Measurements from ENCODE around the gene KRTDAP.

The KRTDAP gene

GRCh38 chr19:35458731-35459391 is 31.4 kb downstream of the KRTDAP start:
- peak in 1 of 2 donors; percentile 59 for DNase-seq
- H4K8ac ChIP-seq (ENCODE audit: low read depth, low read length): no peak overlapping the region
- H3K9ac ChIP-seq (ENCODE audit: low read length): no peak overlapping the region
- H4K12ac ChIP-seq (ENCODE audit: low read depth, low read length): no peak overlapping the region
- H2BK120ac ChIP-seq (ENCODE audit: insufficient read depth, low read length, poor library complexity): no peak overlapping the region
- no peak overlapping the region for H2AFZ ChIP-seq (ENCODE audit: insufficient read depth, low read length, poor library complexity)
- no peaks in the 10 kb centered on the region for H3K4me1 ChIP-seq (ENCODE audit: control insufficient read depth in 1 of 2, insufficient read depth in 2 of 2, low read length in 2 of 2)
- H3K4ac ChIP-seq (ENCODE audit: low read depth, low read length): no peak overlapping the region
- WGBS (ENCODE audit: extremely low coverage, insufficient coverage, insufficient read length): no CpG with 5 or more reads among the region's 10 CpGs
- no peaks in the 10 kb centered on the region for H3K9me3 ChIP-seq (ENCODE audit: insufficient read depth, low read depth, low read length)
- no peak overlapping the region for H2AK5ac ChIP-seq (ENCODE audit: low read length)
- H3K18ac ChIP-seq (ENCODE audit: low read length): no peak overlapping the region
- no peaks in the 10 kb centered on the region for H3K27me3 ChIP-seq (ENCODE audit: insufficient read depth, low read length)
- H3K4me2 ChIP-seq (ENCODE audit: low read length): no peak overlapping the region
- H3K14ac ChIP-seq (ENCODE audit: low read length): no peak overlapping the region
- H3K79me2 ChIP-seq (ENCODE audit: control insufficient read depth, insufficient read depth, low read length, poor library complexity): no peaks in the 10 kb centered on the region
- no peak overlapping the region for H3K27ac ChIP-seq (ENCODE audit: low read depth, low read length)
- no peak overlapping the region for H3K4me3 ChIP-seq (ENCODE audit: low read depth, low read length)
- H4K91ac ChIP-seq (ENCODE audit: low read depth, low read length): no peak overlapping the region
- no peak overlapping the region for H3K23ac ChIP-seq (ENCODE audit: low read length)
- H2BK12ac ChIP-seq (ENCODE audit: low read length): no peak overlapping the region
- H3K79me1 ChIP-seq (ENCODE audit: low read length): no peaks in the 10 kb centered on the region
- no peaks in the 10 kb centered on the region for H3K36me3 ChIP-seq (ENCODE audit: control insufficient read depth in 1 of 2, insufficient read depth in 2 of 2, low read length in 2 of 2)
- H2BK5ac ChIP-seq (ENCODE audit: low read depth, low read length, poor library complexity): no peak overlapping the region

- Histone ChIP-seq H2BK5ac (ENCODE audit: low read depth, low read length, poor library complexity) (no peak overlapping the region), H2AFZ (ENCODE audit: insufficient read depth, low read length, poor library complexity) (no peak overlapping the region), H4K8ac (ENCODE audit: low read depth, low read length) (no peak overlapping the region), H3K18ac (ENCODE audit: low read length) (no peak overlapping the region), H3K27ac (ENCODE audit: low read depth, low read length) (no peak overlapping the region), H3K4me1 (ENCODE audit: control insufficient read depth in 1 of 2, insufficient read depth in 2 of 2, low read length in 2 of 2) (no peaks in the 10 kb centered on the region), H3K4me2 (ENCODE audit: low read length) (no peak overlapping the region), H3K36me3 (ENCODE audit: control insufficient read depth in 1 of 2, insufficient read depth in 2 of 2, low read length in 2 of 2) (no peaks in the 10 kb centered on the region), H3K23ac (ENCODE audit: low read length) (no peak overlapping the region), H3K14ac (ENCODE audit: low read length) (no peak overlapping the region), H2BK120ac (ENCODE audit: insufficient read depth, low read length, poor library complexity) (no peak overlapping the region), H3K79me2 (ENCODE audit: control insufficient read depth, insufficient read depth, low read length, poor library complexity) (no peaks in the 10 kb centered on the region), H3K4ac (ENCODE audit: low read depth, low read length) (no peak overlapping the region), H2BK12ac (ENCODE audit: low read length) (no peak overlapping the region), H3K27me3 (ENCODE audit: insufficient read depth, low read length) (no peaks in the 10 kb centered on the region), H2AK5ac (ENCODE audit: low read length) (no peak overlapping the region), H3K4me3 (ENCODE audit: low read depth, low read length) (no peak overlapping the region), H4K12ac (ENCODE audit: low read depth, low read length) (no peak overlapping the region), H3K9ac (ENCODE audit: low read length) (no peak overlapping the region), H3K79me1 (ENCODE audit: low read length) (no peaks in the 10 kb centered on the region), H4K91ac (ENCODE audit: low read depth, low read length) (no peak overlapping the region), H3K9me3 (ENCODE audit: insufficient read depth, low read depth, low read length) (no peaks in the 10 kb centered on the region)
- WGBS (ENCODE audit: extremely low coverage, insufficient coverage, insufficient read length): no CpG with 5 or more reads among the region's 1 CpG
- DNase-seq: peak in 1 of 2 donors; percentile 62
Measured at GRCh38 chr19:35458192-35458591, 32.1 kb downstream of the KRTDAP start.

DNA sequence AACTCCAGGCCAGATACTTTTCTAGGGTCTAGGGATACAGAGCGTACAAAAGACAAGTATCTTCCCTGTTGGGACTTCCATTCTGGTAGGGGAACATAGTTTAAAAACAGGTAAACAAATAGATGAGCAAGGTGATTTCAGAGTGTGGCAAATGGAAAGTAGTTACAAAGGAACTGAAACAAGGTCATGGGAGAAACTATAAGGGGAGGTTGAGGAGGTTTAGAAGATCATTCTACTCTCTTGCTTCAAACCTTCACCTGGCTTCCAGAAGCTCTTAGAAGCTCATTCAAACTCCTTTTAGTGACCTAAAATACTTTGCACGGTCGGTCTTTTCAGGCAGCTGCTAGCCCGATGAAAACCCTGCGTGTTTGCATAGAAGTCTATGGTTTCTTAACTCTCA is 33.1 kb downstream of the KRTDAP start:
- H3K4me3 ChIP-seq (ENCODE audit: low read depth, low read length): no peak overlapping the region
- H3K14ac ChIP-seq (ENCODE audit: low read length): no peak overlapping the region
- H4K91ac ChIP-seq (ENCODE audit: low read depth, low read length): no peak overlapping the region
- H3K27me3 ChIP-seq (ENCODE audit: insufficient read depth, low read length): no peaks in the 10 kb centered on the region
- H4K8ac ChIP-seq (ENCODE audit: low read depth, low read length): no peak overlapping the region
- no peak overlapping the region for H3K4me2 ChIP-seq (ENCODE audit: low read length)
- H3K4me1 ChIP-seq (ENCODE audit: control insufficient read depth in 1 of 2, insufficient read depth in 2 of 2, low read length in 2 of 2): no peaks in the 10 kb centered on the region
- no peak overlapping the region for H2BK5ac ChIP-seq (ENCODE audit: low read depth, low read length, poor library complexity)
- H3K9ac ChIP-seq (ENCODE audit: low read length): no peak overlapping the region
- no peak overlapping the region for H2AFZ ChIP-seq (ENCODE audit: insufficient read depth, low read length, poor library complexity)
- no peaks in the 10 kb centered on the region for H3K79me2 ChIP-seq (ENCODE audit: control insufficient read depth, insufficient read depth, low read length, poor library complexity)
- no peaks in the 10 kb centered on the region for H3K36me3 ChIP-seq (ENCODE audit: control insufficient read depth in 1 of 2, insufficient read depth in 2 of 2, low read length in 2 of 2)
- H2AK5ac ChIP-seq (ENCODE audit: low read length): no peak overlapping the region
- no peak overlapping the region for H2BK12ac ChIP-seq (ENCODE audit: low read length)
- no peak overlapping the region for H4K12ac ChIP-seq (ENCODE audit: low read depth, low read length)
- no peak overlapping the region for H3K27ac ChIP-seq (ENCODE audit: low read depth, low read length)
- no peak overlapping the region for H3K23ac ChIP-seq (ENCODE audit: low read length)
- H3K18ac ChIP-seq (ENCODE audit: low read length): no peak overlapping the region
- no peak overlapping the region for H3K4ac ChIP-seq (ENCODE audit: low read depth, low read length)
- H3K79me1 ChIP-seq (ENCODE audit: low read length): no peaks in the 10 kb centered on the region
- H2BK120ac ChIP-seq (ENCODE audit: insufficient read depth, low read length, poor library complexity): no peak overlapping the region
- no CpG with 5 or more reads among the region's 5 CpGs for WGBS (ENCODE audit: extremely low coverage, insufficient coverage, insufficient read length)
- no peak for DNase-seq
- no peaks in the 10 kb centered on the region for H3K9me3 ChIP-seq (ENCODE audit: insufficient read depth, low read depth, low read length)

DNA sequence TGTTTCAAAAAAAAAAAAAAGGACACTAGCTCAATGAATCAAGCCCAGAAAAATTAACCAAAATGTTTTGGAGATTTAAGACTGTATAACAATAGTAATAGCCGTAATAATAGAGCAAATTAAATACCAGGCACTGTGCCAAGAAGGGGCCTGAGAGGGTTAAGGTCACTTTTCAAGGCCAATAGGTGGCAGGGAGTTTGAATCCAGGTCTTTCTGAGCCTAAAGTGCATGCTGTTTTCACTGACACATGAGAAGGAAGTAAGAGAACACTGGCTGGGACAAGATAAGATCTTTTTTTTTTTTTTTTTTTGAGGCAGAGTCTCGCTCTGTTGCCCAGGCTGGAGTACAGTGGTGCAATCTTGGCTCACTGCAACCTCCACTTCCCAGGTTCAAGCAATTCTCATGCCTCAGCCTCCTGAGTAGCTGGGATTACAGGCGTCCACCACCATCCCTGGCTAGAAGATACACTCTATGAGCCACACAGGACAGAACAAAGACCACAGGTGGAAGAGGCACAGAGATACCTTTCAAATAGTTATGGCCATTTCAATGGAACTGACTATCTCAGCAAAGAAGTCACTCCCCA is 34.6 kb downstream of the KRTDAP start:
- Histone ChIP-seq H4K91ac (ENCODE audit: low read depth, low read length) (no peak overlapping the region), H2BK12ac (ENCODE audit: low read length) (no peak overlapping the region), H4K12ac (ENCODE audit: low read depth, low read length) (no peak overlapping the region), H3K27ac (ENCODE audit: low read depth, low read length) (no peak overlapping the region), H3K4ac (ENCODE audit: low read depth, low read length) (no peak overlapping the region), H3K79me1 (ENCODE audit: low read length) (no peaks in the 10 kb centered on the region), H3K23ac (ENCODE audit: low read length) (no peak overlapping the region), H3K4me3 (ENCODE audit: low read depth, low read length) (no peak overlapping the region), H3K9me3 (ENCODE audit: insufficient read depth, low read depth, low read length) (no peaks in the 10 kb centered on the region), H2AK5ac (ENCODE audit: low read length) (no peak overlapping the region), H2BK120ac (ENCODE audit: insufficient read depth, low read length, poor library complexity) (no peak overlapping the region), H3K27me3 (ENCODE audit: insufficient read depth, low read length) (no peaks in the 10 kb centered on the region), H2BK5ac (ENCODE audit: low read depth, low read length, poor library complexity) (no peak overlapping the region), H3K4me2 (ENCODE audit: low read length) (no peak overlapping the region), H3K18ac (ENCODE audit: low read length) (no peak overlapping the region), H2AFZ (ENCODE audit: insufficient read depth, low read length, poor library complexity) (no peak overlapping the region), H4K8ac (ENCODE audit: low read depth, low read length) (no peak overlapping the region), H3K36me3 (ENCODE audit: control insufficient read depth in 1 of 2, insufficient read depth in 2 of 2, low read length in 2 of 2) (no peaks in the 10 kb centered on the region), H3K14ac (ENCODE audit: low read length) (no peak overlapping the region), H3K4me1 (ENCODE audit: control insufficient read depth in 1 of 2, insufficient read depth in 2 of 2, low read length in 2 of 2) (no peaks in the 10 kb centered on the region), H3K9ac (ENCODE audit: low read length) (no peak overlapping the region), H3K79me2 (ENCODE audit: control insufficient read depth, insufficient read depth, low read length, poor library complexity) (no peaks in the 10 kb centered on the region)
- DNase-seq: no peak
- no CpG with 5 or more reads among the region's 3 CpGs for WGBS (ENCODE audit: extremely low coverage, insufficient coverage, insufficient read length)

Measured in trophoblast cell (in vitro differentiated cells and primary cell).